BLaER1 (cell line): ENCODE measurements around the gene GBP4.

Experiments
- H3K27ac ChIP-seq: shearing (Covaris generic); formaldehyde crosslinking; 2 replicates; pipeline ENCODE4 v1.8.1; 2022
- H3K27me3 ChIP-seq: shearing (Covaris generic); formaldehyde crosslinking; 2 replicates; pipeline ENCODE4 v1.8.1; 2022
- H3K36me3 ChIP-seq: shearing (Covaris generic); formaldehyde crosslinking; 2 replicates; pipeline ENCODE4 v1.8.1; 2022
- H3K4me1 ChIP-seq: shearing (Covaris generic); formaldehyde crosslinking; 2 replicates; pipeline ENCODE4 v1.8.1; 2022
- H3K4me2 ChIP-seq: shearing (Covaris generic); formaldehyde crosslinking; 2 replicates; pipeline ENCODE4 v1.8.1; 2022
- H3K4me3 ChIP-seq: shearing (Covaris generic); formaldehyde crosslinking; 2 replicates; pipeline ENCODE4 v1.8.1; 2022
- H3K9ac ChIP-seq: shearing (Covaris generic); formaldehyde crosslinking; 2 replicates; pipeline ENCODE4 v1.8.1; 2022
- H3K9me3 ChIP-seq: shearing (Covaris generic); formaldehyde crosslinking; 2 replicates; pipeline ENCODE4 v1.8.1; 2022
- H4K20me1 ChIP-seq: shearing (Covaris generic); formaldehyde crosslinking; 2 replicates; pipeline ENCODE4 v1.8.1; 2022
- Cebpa-rat ChIP-seq: shearing (Covaris generic); IDR thresholded peaks from 2 replicates; pipeline ENCODE4 v1.8.1; 2022

The GBP4 gene

GRCh38 chr1:89201106-89201794 lies 2.5 kb upstream of the GBP4 start:
- Histone ChIP-seq H3K9ac (no peak overlapping the region), H3K4me3 (no peak overlapping the region), H3K27me3 (peaks cover 25% of the 10 kb centered on the region), H3K4me2 (peak overlapping the region; percentile 79), H3K4me1 (peaks cover 43% of the 10 kb centered on the region), H4K20me1 (no peaks in the 10 kb centered on the region), H3K36me3 (no peaks in the 10 kb centered on the region), H3K9me3 (peaks cover 25% of the 10 kb centered on the region), H3K27ac (no peak overlapping the region)
- TF ChIP-seq Cebpa-rat: no peak

- no peak overlapping the region for H3K27ac ChIP-seq
- peaks cover 25% of the 10 kb centered on the region for H3K27me3 ChIP-seq
- H3K4me3 ChIP-seq: no peak overlapping the region
- H3K4me1 ChIP-seq: peaks cover 43% of the 10 kb centered on the region
- peaks cover 23% of the 10 kb centered on the region for H3K9me3 ChIP-seq
- H4K20me1 ChIP-seq: no peaks in the 10 kb centered on the region
- TF ChIP-seq Cebpa-rat: no peak
- peak overlapping the region; percentile 79 for H3K4me2 ChIP-seq
- no peak overlapping the region for H3K9ac ChIP-seq
- H3K36me3 ChIP-seq: no peaks in the 10 kb centered on the region
Observed at GRCh38 chr1:89200663-89201062, 1.9 kb upstream of the GBP4 start.

- TF ChIP-seq Cebpa-rat: no peak
- Histone ChIP-seq H3K4me1 (peaks cover 43% of the 10 kb centered on the region), H3K27me3 (peaks cover 25% of the 10 kb centered on the region), H4K20me1 (no peaks in the 10 kb centered on the region), H3K27ac (no peak overlapping the region), H3K9ac (no peak overlapping the region), H3K9me3 (peaks cover 12% of the 10 kb centered on the region), H3K36me3 (no peaks in the 10 kb centered on the region), H3K4me3 (peak overlapping the region; percentile 65; the same call in 1 of the 2 replicates), H3K4me2 (peak overlapping the region; percentile 79)
Observed at GRCh38 chr1:89199525-89200031, 836 bp upstream of the GBP4 start.

GRCh38 chr1:89198081-89198480 lies 661 bp downstream of the GBP4 start:
- Histone ChIP-seq H3K36me3 (no peaks in the 10 kb centered on the region), H3K27ac (no peak overlapping the region), H3K27me3 (peaks cover 25% of the 10 kb centered on the region), H3K4me3 (peak overlapping the region; percentile 65), H3K4me1 (peaks cover 43% of the 10 kb centered on the region), H3K9ac (peak overlapping the region; percentile 36; the same call in 1 of the 2 replicates), H4K20me1 (no peaks in the 10 kb centered on the region), H3K9me3 (no peaks in the 10 kb centered on the region), H3K4me2 (peak overlapping the region; percentile 79)
- TF ChIP-seq Cebpa-rat: no peak

GRCh38 chr1:89195476-89195875 lies 3.3 kb downstream of the GBP4 start:
- no peaks in the 10 kb centered on the region for H3K9me3 ChIP-seq
- TF ChIP-seq Cebpa-rat: no peak
- no peak overlapping the region for H3K27ac ChIP-seq
- H3K4me1 ChIP-seq: peaks cover 27% of the 10 kb centered on the region
- no peak overlapping the region for H3K9ac ChIP-seq
- peaks cover 25% of the 10 kb centered on the region for H3K27me3 ChIP-seq
- H4K20me1 ChIP-seq: no peaks in the 10 kb centered on the region
- no peak overlapping the region for H3K4me3 ChIP-seq
- no peaks in the 10 kb centered on the region for H3K36me3 ChIP-seq
- no peak overlapping the region for H3K4me2 ChIP-seq

- no peaks in the 10 kb centered on the region for H3K4me1 ChIP-seq
- TF ChIP-seq Cebpa-rat: no peak
- H3K27me3 ChIP-seq: no peaks in the 10 kb centered on the region
- no peak overlapping the region for H3K27ac ChIP-seq
- H4K20me1 ChIP-seq: no peaks in the 10 kb centered on the region
- no peaks in the 10 kb centered on the region for H3K36me3 ChIP-seq
- H3K4me2 ChIP-seq: no peak overlapping the region
- H3K4me3 ChIP-seq: no peak overlapping the region
- no peak overlapping the region for H3K9ac ChIP-seq
- H3K9me3 ChIP-seq: no peaks in the 10 kb centered on the region
Observed at GRCh38 chr1:89191314-89191713, 7.4 kb downstream of the GBP4 start.

- H3K9ac ChIP-seq: no peak overlapping the region
- no peak overlapping the region for H3K4me2 ChIP-seq
- no peaks in the 10 kb centered on the region for H3K36me3 ChIP-seq
- no peaks in the 10 kb centered on the region for H4K20me1 ChIP-seq
- H3K4me1 ChIP-seq: no peaks in the 10 kb centered on the region
- H3K4me3 ChIP-seq: no peak overlapping the region
- no peak overlapping the region for H3K27ac ChIP-seq
- TF ChIP-seq Cebpa-rat: no peak
- H3K9me3 ChIP-seq: no peaks in the 10 kb centered on the region
- no peaks in the 10 kb centered on the region for H3K27me3 ChIP-seq
Observed at GRCh38 chr1:89190017-89190416, 8.7 kb downstream of the GBP4 start.

GRCh38 chr1:89179343-89179742 lies 19.4 kb downstream of the GBP4 start:
- no peak for TF ChIP-seq Cebpa-rat
- Histone ChIP-seq H3K36me3 (no peaks in the 10 kb centered on the region; the same call in 1 of the 2 replicates), H3K9me3 (peaks cover 8% of the 10 kb centered on the region; the same call in 1 of the 2 replicates), H3K4me1 (no peaks in the 10 kb centered on the region), H3K9ac (no peak overlapping the region), H3K4me3 (no peak overlapping the region), H4K20me1 (no peaks in the 10 kb centered on the region), H3K4me2 (no peak overlapping the region), H3K27me3 (no peaks in the 10 kb centered on the region), H3K27ac (no peak overlapping the region)

GRCh38 chr1:89176971-89177370 lies 21.8 kb downstream of the GBP4 start:
- Histone ChIP-seq H3K9me3 (no peaks in the 10 kb centered on the region), H3K27ac (no peak overlapping the region), H3K9ac (no peak overlapping the region), H3K4me1 (no peaks in the 10 kb centered on the region), H3K4me2 (no peak overlapping the region), H3K4me3 (no peak overlapping the region), H3K27me3 (no peaks in the 10 kb centered on the region), H3K36me3 (no peaks in the 10 kb centered on the region), H4K20me1 (no peaks in the 10 kb centered on the region)
- TF ChIP-seq Cebpa-rat: no peak

GRCh38 chr1:89175601-89176256 lies 23.0 kb downstream of the GBP4 start, which contains the start of gene GBP7:
TSS of gene GBP7 (minus strand) at chr1:89176003. CDS start at chr1:89171935, 4,068 bp downstream.
- Histone ChIP-seq H3K9ac (no peak within 1 kb of the TSS), H3K4me2 (no peak within 1 kb of the TSS), H3K36me3 (no peaks in the 10 kb centered on the region), H3K4me3 (no peak within 1 kb of the TSS), H3K4me1 (no peaks in the 10 kb centered on the region), H4K20me1 (no peaks in the 10 kb centered on the region), H3K27me3 (no peaks in the 10 kb centered on the region), H3K9me3 (no peaks in the 10 kb centered on the region), H3K27ac (no peak within 1 kb of the TSS)
- no peak for TF ChIP-seq Cebpa-rat
